PC-9 (cell line): ENCODE data around the gene TEDC2. TPM values are rescaled to one million over a fixed set of nuclear protein-coding genes. Genes with fewer than 3 reads are reported as not detected.

Experiments used
- BruUV-seq: library from RNA; stranded (reverse); fragments of 400-500 nt; replicated peaks from 2 replicates; lab custom pipeline; 2021; lab: Mats Ljungman, UMichigan
- CTCF ChIA-PET: fragments of 300-600 bp; sonication (Branson Sonifier 250); formaldehyde crosslinking; loops from one replicate; lab custom pipeline; 2022; ENCODE audit warnings: antibody characterized with exemption; lab: Charles Lee
- POLR2A ChIA-PET: fragments of 300-600 bp; sonication (Branson Sonifier 250); formaldehyde crosslinking; loops from one replicate; lab custom pipeline; 2022; ENCODE audit warnings: antibody characterized with exemption; ENCODE audit not compliant: unreplicated experiment; lab: Charles Lee
- DNase-seq, 2 experiments: peaks; one replicate each; pipeline versions ENCODE4 v3.0.0 to v3.0.0-alpha.2; 2015 to 2022; ENCODE audit warnings: mixed read lengths in 1 of 2
- H2AFZ ChIP-seq: fragments of 200-600 bp; sonication (generic); 2 replicates; pipeline ENCODE4 v1.8.1; 2017; ENCODE audit warnings: antibody characterized with exemption
- H3F3A ChIP-seq: fragments of 200-600 bp; sonication (generic); 2 replicates; pipeline ENCODE4 v1.8.1; 2017; ENCODE audit warnings: antibody characterized with exemption, mild to moderate bottlenecking, low read depth; ENCODE audit not compliant: insufficient read depth
- H3K27ac ChIP-seq: fragments of 200-600 bp; sonication (generic); 2 replicates; pipeline ENCODE4 v1.6.1; 2016; ENCODE audit warnings: mixed run types
- H3K27me3 ChIP-seq: fragments of 200-600 bp; sonication (generic); 2 replicates; pipeline ENCODE4 v1.6.1; 2016; ENCODE audit warnings: low read depth, mixed run types; ENCODE audit not compliant: insufficient read depth
- H3K36me3 ChIP-seq: fragments of 200-600 bp; sonication (generic); 2 replicates; pipeline ENCODE4 v1.6.1; 2016; ENCODE audit warnings: low read depth, mixed run types
- H3K4me1 ChIP-seq: fragments of 200-600 bp; sonication (generic); replicated peaks from 2 replicates; pipeline ENCODE4 v1.6.1; 2016; ENCODE audit warnings: mixed run types; ENCODE audit not compliant: insufficient read depth
- H3K4me2 ChIP-seq: fragments of 200-600 bp; sonication (generic); 2 replicates; pipeline ENCODE4 v1.6.1; 2017; ENCODE audit warnings: mixed run types
- H3K4me3 ChIP-seq: fragments of 200-600 bp; sonication (generic); 2 replicates; pipeline ENCODE4 v1.6.1; 2016; ENCODE audit warnings: mixed run types
- H3K79me2 ChIP-seq: fragments of 200-600 bp; sonication (generic); 2 replicates; pipeline ENCODE4 v1.6.1; 2017; ENCODE audit warnings: low read depth, mixed run types
- H3K9me2 ChIP-seq: fragments of 200-600 bp; sonication (generic); 2 replicates; pipeline ENCODE4 v1.8.1; 2017; ENCODE audit warnings: mild to moderate bottlenecking; ENCODE audit not compliant: insufficient read depth
- H3K9me3 ChIP-seq: fragments of 200-600 bp; sonication (generic); 2 replicates; pipeline ENCODE4 v1.8.1; 2016; ENCODE audit warnings: low read depth; ENCODE audit not compliant: insufficient read depth
- H4K20me1 ChIP-seq: fragments of 200-600 bp; sonication (generic); 2 replicates; pipeline ENCODE4 v1.8.1; 2017; ENCODE audit not compliant: insufficient read depth
- EZH2 ChIP-seq: fragments of 200-600 bp; sonication (generic); IDR thresholded peaks from 2 replicates; pipeline ENCODE4 v1.8.0; 2017; ENCODE audit warnings: antibody characterized with exemption, low read depth
- intact Hi-C: fragments of 100-400 bp; cut with micrococcal nuclease; formaldehyde crosslinking; loops from one replicate; pipeline ENCODE4 v1.10.0; 2022; ENCODE audit not compliant: unreplicated experiment
- total RNA-seq: library from RNA; stranded (reverse); gene quantifications from 2 replicates; pipeline ENCODE4 v1.2.3, GENCODE V29; 2021
- TF ChIP-seq, protein P1 (sequence below): fragments of 200-600 bp; sonication (generic); conservative IDR thresholded peaks from 2 replicates; pipeline ENCODE4 v1.6.1; 2017; ENCODE audit warnings: mixed run types, antibody characterized with exemption, mild to moderate bottlenecking, moderate library complexity

The TEDC2 gene
- total RNA-seq, 1 experiment from 2014 or later, result 26.3 TPM

DNA sequence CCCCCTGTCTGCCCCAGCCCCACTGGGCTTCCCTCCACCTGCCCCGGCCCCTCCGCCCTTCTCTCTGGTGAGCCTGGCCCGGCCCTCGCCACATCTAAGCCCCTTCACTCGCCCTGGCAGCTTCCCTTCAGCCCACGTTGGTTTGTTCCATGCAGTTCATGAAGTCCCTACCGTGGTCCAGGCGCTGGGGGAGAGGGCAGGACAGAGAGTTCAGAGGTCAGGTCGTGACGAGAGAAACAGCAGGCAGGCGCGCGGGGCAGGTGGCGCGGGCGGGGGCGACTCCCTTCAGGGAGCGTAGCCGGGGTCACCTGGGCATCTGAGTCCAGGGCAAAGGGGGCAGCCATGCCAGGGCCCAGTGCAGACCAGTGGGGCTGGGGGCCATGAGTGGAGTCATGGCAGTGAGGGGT is 8.9 kb upstream of the TEDC2 start:
- CTCF ChIA-PET, result interaction anchor here (0.6 kb wide), 1 partner anchor 29 kb away, joined by 3 read pairs; no protein-coding TSS in a partner anchor
- H3K79me2 ChIP-seq, result peaks cover 9% of the 10 kb centered on the region
- H3K4me3 ChIP-seq, result no peak overlapping the region
- H4K20me1 ChIP-seq, result peaks cover 5% of the 10 kb centered on the region; the same call in 1 of the 2 replicates
- H3K27ac ChIP-seq, result no peak overlapping the region
- H3K9me3 ChIP-seq, result no peaks in the 10 kb centered on the region
- no peaks in the 10 kb centered on the region for H3K27me3 ChIP-seq
- H2AFZ ChIP-seq, result no peak overlapping the region
- BruUV-seq, result no TSS peak
- H3K9me2 ChIP-seq, result no peaks in the 10 kb centered on the region
- POLR2A ChIA-PET, result no interaction called here
- no peak overlapping the region for H3K4me2 ChIP-seq
- TF ChIP-seq EZH2, result no peak
- TF ChIP-seq, protein P1, sequence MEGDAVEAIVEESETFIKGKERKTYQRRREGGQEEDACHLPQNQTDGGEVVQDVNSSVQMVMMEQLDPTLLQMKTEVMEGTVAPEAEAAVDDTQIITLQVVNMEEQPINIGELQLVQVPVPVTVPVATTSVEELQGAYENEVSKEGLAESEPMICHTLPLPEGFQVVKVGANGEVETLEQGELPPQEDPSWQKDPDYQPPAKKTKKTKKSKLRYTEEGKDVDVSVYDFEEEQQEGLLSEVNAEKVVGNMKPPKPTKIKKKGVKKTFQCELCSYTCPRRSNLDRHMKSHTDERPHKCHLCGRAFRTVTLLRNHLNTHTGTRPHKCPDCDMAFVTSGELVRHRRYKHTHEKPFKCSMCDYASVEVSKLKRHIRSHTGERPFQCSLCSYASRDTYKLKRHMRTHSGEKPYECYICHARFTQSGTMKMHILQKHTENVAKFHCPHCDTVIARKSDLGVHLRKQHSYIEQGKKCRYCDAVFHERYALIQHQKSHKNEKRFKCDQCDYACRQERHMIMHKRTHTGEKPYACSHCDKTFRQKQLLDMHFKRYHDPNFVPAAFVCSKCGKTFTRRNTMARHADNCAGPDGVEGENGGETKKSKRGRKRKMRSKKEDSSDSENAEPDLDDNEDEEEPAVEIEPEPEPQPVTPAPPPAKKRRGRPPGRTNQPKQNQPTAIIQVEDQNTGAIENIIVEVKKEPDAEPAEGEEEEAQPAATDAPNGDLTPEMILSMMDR, result no peak
- intact Hi-C loops, result no loop called here
- no peak for DNase-seq
- H3K4me1 ChIP-seq, result peaks cover 30% of the 10 kb centered on the region
- H3K36me3 ChIP-seq, result peaks cover 15% of the 10 kb centered on the region
- peaks cover 40% of the 10 kb centered on the region for H3F3A ChIP-seq

DNA sequence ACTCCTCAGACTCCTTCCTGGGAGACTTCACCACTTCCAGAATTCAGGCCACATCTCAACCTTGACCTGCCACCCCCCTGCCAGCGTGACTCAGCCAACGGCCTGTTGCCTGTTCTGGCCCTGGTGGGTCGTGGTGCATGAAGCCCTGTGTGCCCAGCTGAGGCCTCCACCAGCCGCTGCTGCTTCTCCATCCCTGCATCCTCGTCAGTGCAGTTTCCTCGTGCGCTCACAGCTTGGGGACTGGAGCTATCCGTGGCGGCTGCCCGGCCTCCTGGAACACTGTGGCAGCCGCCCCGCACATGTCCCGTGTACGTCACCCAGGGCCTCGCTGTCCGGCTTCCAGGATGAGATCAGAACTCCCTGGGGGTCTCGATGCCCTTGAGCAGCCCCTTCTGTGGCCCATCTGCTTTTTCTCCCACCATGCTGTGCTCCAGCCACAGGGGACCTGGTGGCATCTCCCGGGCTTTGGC is 8.0 kb upstream of the TEDC2 start:
- H3K4me1 ChIP-seq, result peaks cover 21% of the 10 kb centered on the region
- DNase-seq, result no peak
- H3K27me3 ChIP-seq, result no peaks in the 10 kb centered on the region
- intact Hi-C loops, result no loop called here
- H3K79me2 ChIP-seq, result peaks cover 9% of the 10 kb centered on the region
- H3K4me2 ChIP-seq, result no peak overlapping the region
- BruUV-seq, result no TSS peak
- no peak overlapping the region for H3K4me3 ChIP-seq
- H4K20me1 ChIP-seq, result peaks cover 1% of the 10 kb centered on the region; the same call in 1 of the 2 replicates
- H3K27ac ChIP-seq, result no peak overlapping the region
- no peaks in the 10 kb centered on the region for H3K9me3 ChIP-seq
- ChIA-PET CTCF (no interaction called here), POLR2A (interaction anchor here (0.5 kb wide), 1 partner anchor 72 kb away, joined by 3 read pairs; no protein-coding TSS in a partner anchor)
- H3K9me2 ChIP-seq, result no peaks in the 10 kb centered on the region
- TF ChIP-seq, protein P1, result no peak
- no peak for TF ChIP-seq EZH2
- H3F3A ChIP-seq, result peaks cover 34% of the 10 kb centered on the region
- peaks cover 10% of the 10 kb centered on the region; the same call in 1 of the 2 replicates for H3K36me3 ChIP-seq
- H2AFZ ChIP-seq, result no peak overlapping the region

DNA sequence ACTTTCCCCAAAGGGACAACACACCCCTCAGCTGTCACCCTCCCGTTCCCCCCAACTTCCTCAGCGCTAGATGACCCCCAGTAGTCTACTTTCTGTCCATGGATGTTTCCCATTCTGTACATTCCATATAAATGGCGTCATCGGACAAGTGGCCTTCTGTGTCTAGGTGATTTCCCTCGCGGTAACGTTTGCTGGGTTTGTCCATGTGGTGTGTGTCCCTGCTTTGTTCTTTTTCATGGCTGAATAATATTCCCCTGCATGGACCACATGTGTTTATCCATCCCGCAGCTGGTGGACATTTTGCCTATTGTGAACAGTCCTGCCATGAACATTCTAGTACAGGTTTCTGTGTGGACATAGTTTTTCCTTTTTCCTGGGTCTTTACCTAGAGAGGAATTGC is 7.3 kb upstream of the TEDC2 start:
- peaks cover 9% of the 10 kb centered on the region for H3K79me2 ChIP-seq
- no peak overlapping the region for H3K27ac ChIP-seq
- no TSS peak for BruUV-seq
- peaks cover 33% of the 10 kb centered on the region for H3F3A ChIP-seq
- no peaks in the 10 kb centered on the region for H4K20me1 ChIP-seq
- CTCF ChIA-PET, result no interaction called here
- no peaks in the 10 kb centered on the region for H3K27me3 ChIP-seq
- H3K9me2 ChIP-seq, result no peaks in the 10 kb centered on the region
- intact Hi-C loops, result no loop called here
- POLR2A ChIA-PET, result no interaction called here
- no peaks in the 10 kb centered on the region for H3K9me3 ChIP-seq
- H3K4me1 ChIP-seq, result peaks cover 13% of the 10 kb centered on the region
- H3K4me3 ChIP-seq, result no peak overlapping the region
- no peak overlapping the region for H2AFZ ChIP-seq
- no peak overlapping the region for H3K4me2 ChIP-seq
- peaks cover 10% of the 10 kb centered on the region; the same call in 1 of the 2 replicates for H3K36me3 ChIP-seq
- TF ChIP-seq, protein P1, result no peak
- TF ChIP-seq EZH2, result no peak
- DNase-seq, result no peak
